Measurements from ENCODE around the gene CHRNA9. TPM values are rescaled to one million over a fixed set of nuclear protein-coding genes. Genes with fewer than 3 reads are reported as not detected.

Gene CHRNA9
- total and polyA plus RNA-seq, 2 of the 4 experiments (the other 2 are of a cell fraction) = not detected

DNA sequence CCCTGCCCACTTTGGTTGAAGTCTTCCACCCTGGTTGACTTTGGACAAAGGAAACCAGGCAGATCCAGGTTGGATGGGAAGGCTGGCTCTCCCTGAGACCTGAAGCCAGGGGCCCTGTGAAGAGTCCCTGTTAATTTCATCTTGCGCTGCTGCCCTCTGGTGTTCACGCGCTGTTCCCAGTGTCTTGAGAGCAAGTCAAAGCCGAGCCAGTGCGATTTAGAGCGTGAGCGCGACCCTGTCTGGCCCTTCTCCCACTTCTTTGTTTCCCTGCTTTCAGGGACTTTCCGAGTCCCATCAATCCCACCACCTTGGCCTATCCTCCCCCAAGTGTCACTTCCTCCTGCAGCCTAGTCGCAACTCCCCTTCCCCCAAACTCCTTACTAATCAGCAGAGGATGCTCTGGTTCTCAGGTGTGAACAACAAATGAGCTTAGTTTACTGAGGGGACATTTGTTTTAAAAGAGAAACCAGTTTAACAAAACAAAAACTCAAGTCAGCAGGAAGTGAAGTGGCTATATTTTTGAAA is 25.8 kb upstream of the CHRNA9 start:
- POLR2A ChIA-PET (ENCODE audit: unreplicated experiment) = no interaction called here
- Histone ChIP-seq H3K27ac (ENCODE audit: insufficient read depth, low read length) (no peak overlapping the region), H3K18ac (ENCODE audit: low read depth, low read length) (no peak overlapping the region), H2BK15ac (ENCODE audit: low read depth, low read length) (no peak overlapping the region), H2AK5ac (ENCODE audit: low read depth, low read length) (no peak overlapping the region), H4K8ac (ENCODE audit: low read depth in 2 of 2, low read length in 2 of 2) (no peak overlapping the region), H2AK9ac (replicated peaks; ENCODE audit: low read depth, low read length, poor library complexity) (peak overlapping the region; percentile 66), H3K4me3 (ENCODE audit: insufficient read depth, low read depth, low read length) (no peak overlapping the region), H4K5ac (ENCODE audit: low read depth, low read length) (no peak overlapping the region), H3K4ac (ENCODE audit: low read depth, low read length) (no peak overlapping the region), H2AFZ (replicated peaks; ENCODE audit: low read length, poor library complexity) (peak overlapping the region; percentile 85), H3K14ac (replicated peaks; ENCODE audit: low read depth, low read length) (no peak overlapping the region), H3K9ac (ENCODE audit: low read depth, low read length) (no peak overlapping the region), H3K9me3 (ENCODE audit: control insufficient read depth, insufficient read depth, low read length) (peaks cover 3% of the 10 kb centered on the region; the same call in 1 of the 2 replicates), H3K4me1 (ENCODE audit: control insufficient read depth, insufficient read depth, low read length) (no peaks in the 10 kb centered on the region), H3K79me1 (ENCODE audit: low read depth in 1 of 2, low read length in 2 of 2) (no peaks in the 10 kb centered on the region), H4K20me1 (ENCODE audit: insufficient read depth, low read length) (no peaks in the 10 kb centered on the region), H3K27me3 (ENCODE audit: control insufficient read depth, insufficient read depth, low read length) (peaks cover 10% of the 10 kb centered on the region), H3K56ac (ENCODE audit: extremely low read depth, insufficient read depth, low read length) (no peak overlapping the region), H3K36me3 (ENCODE audit: control insufficient read depth, insufficient read depth, low read length) (no peaks in the 10 kb centered on the region), H3K9me1 (ENCODE audit: insufficient read depth, low read length) (no peaks in the 10 kb centered on the region), H2BK5ac (ENCODE audit: low read depth, low read length, poor library complexity, severe bottlenecking) (no peak overlapping the region), H3K23ac (ENCODE audit: low read depth, low read length) (no peak overlapping the region), H3K4me2 (ENCODE audit: low read depth, low read length) (peak overlapping the region; percentile 56), H2BK120ac (ENCODE audit: low read depth, low read length) (peak overlapping the region; percentile 51; the same call in 1 of the 2 replicates), H4K91ac (ENCODE audit: insufficient read depth, low read depth, low read length) (no peak overlapping the region), H2BK20ac (ENCODE audit: low read depth, low read length) (peak overlapping the region; percentile 72; the same call in 1 of the 2 replicates)
- intact Hi-C loops (cut with micrococcal nuclease) = loop anchor here (1.0 kb wide), 3 partner anchors 159 to 331 kb away; partner anchors contain the start of gene N4BP2
- in situ Hi-C loops (cut with MboI; ENCODE audit: low sequenced_read_pairs) = loop anchor here (25.0 kb wide), 2 partner anchors 247 to 622 kb away; partner anchors contain the start of genes N4BP2 and UBE2K
- DNase-seq (peak; percentile 77), ATAC-seq (ENCODE audit: low read depth) (peak; percentile 99)
- WGBS, 2 experiments (ENCODE audit: extremely low coverage in 2 of 2, insufficient read length in 1 of 2) = 9% methylated on average over 6 of the region's 10 CpGs; no CpG with 5 or more reads in 1 of the 2 experiments
- CTCF ChIA-PET = interaction anchor here (0.6 to 1.4 kb wide), 8 partner anchors 7 to 1819 kb away, joined by 3 to 4 read pairs (median 3); no protein-coding TSS in a partner anchor
- TF ChIP-seq MAFK (IDR thresholded peaks at IDR 0.05; ENCODE audit: low read depth, low read length) = no peak
- TF ChIP-seq CHD1 (IDR thresholded peaks at IDR 0.05; ENCODE audit: low read depth, low read length) = no peak
- TF ChIP-seq, protein P1, sequence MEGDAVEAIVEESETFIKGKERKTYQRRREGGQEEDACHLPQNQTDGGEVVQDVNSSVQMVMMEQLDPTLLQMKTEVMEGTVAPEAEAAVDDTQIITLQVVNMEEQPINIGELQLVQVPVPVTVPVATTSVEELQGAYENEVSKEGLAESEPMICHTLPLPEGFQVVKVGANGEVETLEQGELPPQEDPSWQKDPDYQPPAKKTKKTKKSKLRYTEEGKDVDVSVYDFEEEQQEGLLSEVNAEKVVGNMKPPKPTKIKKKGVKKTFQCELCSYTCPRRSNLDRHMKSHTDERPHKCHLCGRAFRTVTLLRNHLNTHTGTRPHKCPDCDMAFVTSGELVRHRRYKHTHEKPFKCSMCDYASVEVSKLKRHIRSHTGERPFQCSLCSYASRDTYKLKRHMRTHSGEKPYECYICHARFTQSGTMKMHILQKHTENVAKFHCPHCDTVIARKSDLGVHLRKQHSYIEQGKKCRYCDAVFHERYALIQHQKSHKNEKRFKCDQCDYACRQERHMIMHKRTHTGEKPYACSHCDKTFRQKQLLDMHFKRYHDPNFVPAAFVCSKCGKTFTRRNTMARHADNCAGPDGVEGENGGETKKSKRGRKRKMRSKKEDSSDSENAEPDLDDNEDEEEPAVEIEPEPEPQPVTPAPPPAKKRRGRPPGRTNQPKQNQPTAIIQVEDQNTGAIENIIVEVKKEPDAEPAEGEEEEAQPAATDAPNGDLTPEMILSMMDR (conservative IDR thresholded peaks at IDR 0.05; ENCODE audit: low read depth, low read length) = peak; percentile 88
- TF ChIP-seq SMC3 (IDR thresholded peaks at IDR 0.05; ENCODE audit: low read depth, low read length) = peak; percentile 89
- TF ChIP-seq RAD21 (IDR thresholded peaks at IDR 0.05; ENCODE audit: low read length) = peak; percentile 83
- dilution Hi-C loops (cut with HindIII; ENCODE audit: low sequenced_read_pairs, unreplicated experiment) = no loop called here
- no TSS peak for BruUV-seq (replicated peaks)

Data from IMR-90 (cell line).